Ovary (tissue), 3 donors: Measurements from ENCODE around the gene DNAH12.

Experiments
- CTCF ChIP-seq, 3 donors: fragments of 450-650 bp in 2 of 3; fragments of 200-600 bp in 1 of 3; IDR thresholded peaks; one replicate each; pipeline versions ENCODE4 v1.5.1 to v1.8.0; 2016 to 2022; ENCODE audit warnings: antibody characterized with exemption in 3 of 3, mild to moderate bottlenecking in 1 of 3
- EP300 ChIP-seq: sonication (generic); formaldehyde crosslinking; IDR thresholded peaks from one replicate; pipeline ENCODE4 v1.6.1; 2017; ENCODE audit warnings: antibody characterized with exemption
- POLR2A ChIP-seq: fragments of 450-650 bp; IDR thresholded peaks from one replicate; pipeline ENCODE4 v1.6.1; 2017; ENCODE audit warnings: antibody characterized with exemption, mild to moderate bottlenecking, moderate library complexity
- donor health status: DM: no; HTN: no; CAD: no.

- no peak for TF ChIP-seq EP300
- TF ChIP-seq CTCF (IDR thresholded peaks at IDR 0.05), result no peak
- TF ChIP-seq POLR2A, result no peak
Measured at GRCh38 chr3:57451150-57451846, 92.8 kb downstream of the DNAH12 start.
